ENCODE measurements around the gene TSPAN32.

GRCh38 chr11:2316963-2317244, 15.1 kb downstream of the TSPAN32 start:
- TF ChIP-seq CTCF (IDR thresholded peaks at IDR 0.05) (no peak), ZFX (IDR thresholded peaks at IDR 0.05; ENCODE audit: borderline replicate concordance) (no peak)
